ENCODE data around the gene RIMBP2.

The RIMBP2 gene

GRCh38 chr12:130583800-130584199, 132.3 kb downstream of the RIMBP2 start:
- DNase-seq (ENCODE audit: low read depth, low spot score), result no peak

GRCh38 chr12:130583317-130583716, 132.8 kb downstream of the RIMBP2 start:
- no peak for DNase-seq (ENCODE audit: low read depth, low spot score)
- POLR2A ChIA-PET, result no interaction called here
- CTCF ChIA-PET, result no interaction called here
- no peak for TF ChIP-seq CTCF (IDR thresholded peaks at IDR 0.05; ENCODE audit: insufficient read depth, low read length, missing control alignments)
- H3K4me3 ChIP-seq (ENCODE audit: low read depth, low read length), result no peak overlapping the region

More at GRCh38 chr12:130583800-130584199, 132.3 kb downstream of the RIMBP2 start:
- no peak for TF ChIP-seq CTCF (IDR thresholded peaks at IDR 0.05; ENCODE audit: insufficient read depth, low read length, missing control alignments)
- POLR2A ChIA-PET, result no interaction called here
- CTCF ChIA-PET, result no interaction called here
- no peak overlapping the region for H3K4me3 ChIP-seq (ENCODE audit: low read depth, low read length)

DNA sequence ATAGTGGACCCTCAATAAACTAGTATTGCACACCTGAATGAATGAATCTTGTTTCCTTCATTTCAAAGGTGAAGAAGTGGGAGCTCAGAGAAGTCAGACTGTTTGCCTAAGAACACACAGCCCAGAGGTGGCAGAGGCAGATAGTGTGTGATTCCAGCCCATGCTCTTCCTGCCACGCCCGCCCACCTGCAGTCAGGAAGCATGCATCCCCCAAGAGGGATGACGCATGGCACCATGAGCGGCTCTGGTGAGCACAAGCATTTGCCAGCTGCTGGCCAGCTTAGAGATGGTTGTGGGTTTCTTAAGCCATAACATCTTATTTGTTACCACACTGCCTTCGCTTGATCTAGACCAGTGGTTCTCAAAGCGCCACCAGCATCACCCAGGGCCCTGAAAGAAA, 133.8 kb downstream of the RIMBP2 start:
- POLR2A ChIA-PET, result no interaction called here
- TF ChIP-seq CTCF (IDR thresholded peaks at IDR 0.05; ENCODE audit: insufficient read depth, low read length, missing control alignments), result no peak
- no peak overlapping the region for H3K4me3 ChIP-seq (ENCODE audit: low read depth, low read length)
- no peak for DNase-seq (ENCODE audit: low read depth, low spot score)
- CTCF ChIA-PET, result no interaction called here

- DNase-seq (ENCODE audit: low read depth, low spot score), result no peak
- no peak overlapping the region for H3K4me3 ChIP-seq (ENCODE audit: low read depth, low read length)
- TF ChIP-seq CTCF (IDR thresholded peaks at IDR 0.05; ENCODE audit: insufficient read depth, low read length, missing control alignments), result no peak
- POLR2A ChIA-PET, result no interaction called here
- CTCF ChIA-PET, result no interaction called here
Measured at GRCh38 chr12:130581782-130582181, 134.3 kb downstream of the RIMBP2 start.

DNA sequence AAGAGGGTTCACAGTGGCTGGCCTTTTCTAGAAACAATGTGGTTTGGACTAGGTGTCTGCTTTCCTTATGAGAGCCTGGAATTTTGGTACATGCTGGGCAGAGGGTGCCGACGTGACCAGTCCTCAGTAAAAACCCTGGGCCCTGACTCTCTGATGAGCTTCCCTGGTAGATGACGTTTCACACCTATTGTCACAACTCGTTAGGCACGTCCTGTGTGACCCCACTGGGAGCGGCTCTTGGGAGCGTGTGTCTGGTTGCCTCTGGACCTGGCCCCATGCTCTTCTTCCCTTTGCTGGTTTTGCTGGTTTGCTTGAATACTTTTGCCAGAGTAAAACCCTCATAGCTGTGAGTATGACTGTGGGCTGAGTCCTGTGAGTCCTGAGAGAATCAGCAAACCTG, 136.9 kb downstream of the RIMBP2 start:
- no peak for TF ChIP-seq CTCF (IDR thresholded peaks at IDR 0.05; ENCODE audit: insufficient read depth, low read length, missing control alignments)
- ChIA-PET CTCF (no interaction called here), POLR2A (no interaction called here)
- no peak for DNase-seq (ENCODE audit: low read depth, low spot score)
- H3K4me3 ChIP-seq (ENCODE audit: low read depth, low read length), result no peak overlapping the region

DNA sequence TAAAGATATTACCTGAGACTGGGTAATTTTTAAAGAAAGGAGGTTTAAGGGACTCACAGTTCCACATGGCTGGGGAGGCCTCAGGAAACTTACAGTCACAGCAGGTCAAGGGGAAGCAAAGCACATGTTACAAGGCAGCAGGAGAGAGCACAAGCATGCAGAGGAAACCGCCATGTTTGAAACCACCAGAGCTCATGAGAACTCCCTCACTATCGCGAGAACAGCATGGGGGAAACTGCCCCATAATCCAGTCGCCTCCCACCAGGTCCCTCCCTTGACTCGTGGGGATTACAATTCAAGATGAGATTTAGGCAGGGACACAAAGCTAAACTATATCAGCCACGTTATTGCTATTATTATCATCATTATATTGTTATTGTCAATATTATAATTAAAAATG, 138.7 kb downstream of the RIMBP2 start:
- H3K4me3 ChIP-seq (ENCODE audit: low read depth, low read length), result no peak overlapping the region
- CTCF ChIA-PET, result no interaction called here
- POLR2A ChIA-PET, result no interaction called here
- no peak for TF ChIP-seq CTCF (IDR thresholded peaks at IDR 0.05; ENCODE audit: insufficient read depth, low read length, missing control alignments)
- no peak for DNase-seq (ENCODE audit: low read depth, low spot score)

Measured in AG04449 (cell line).